ENCODE data around the gene KCNF1.

Gene KCNF1
- total RNA-seq = 0 to 0.12 (median 0) reads per million in 4 donors

- no peak for DNase-seq
Measured at GRCh38 chr2:10911291-10912075, at the start of gene KCNF1. TSS of gene KCNF1 (plus strand) at chr2:10911934. CDS start at chr2:10912427, 493 bp downstream.

- DNase-seq = no peak
Measured at GRCh38 chr2:10862330-10862729, 49.4 kb upstream of the KCNF1 start.

- DNase-seq = no peak
Measured at GRCh38 chr2:10863047-10863446, 48.7 kb upstream of the KCNF1 start.

- peak in 1 of 5 donors; percentile 6 for DNase-seq
Measured at GRCh38 chr2:10863837-10864236, 47.9 kb upstream of the KCNF1 start.

GRCh38 chr2:10864251-10864650 is 47.5 kb upstream of the KCNF1 start:
- DNase-seq = no peak

- peak in 2 of 5 donors; percentile 7 to 36 for DNase-seq
Measured at GRCh38 chr2:10864861-10865636, 46.7 kb upstream of the KCNF1 start.

- DNase-seq = no peak
Measured at GRCh38 chr2:10865841-10866240, 45.9 kb upstream of the KCNF1 start.

- no peak for DNase-seq
Measured at GRCh38 chr2:10867692-10868420, 43.9 kb upstream of the KCNF1 start.

- no peak for DNase-seq
Measured at GRCh38 chr2:10868465-10869314, 43.0 kb upstream of the KCNF1 start.

- DNase-seq = no peak
Measured at GRCh38 chr2:10871978-10872377, 39.8 kb upstream of the KCNF1 start.

GRCh38 chr2:10873171-10873570 is 38.6 kb upstream of the KCNF1 start:
- no peak for DNase-seq

- DNase-seq = no peak
Measured at GRCh38 chr2:10873790-10874437, 37.8 kb upstream of the KCNF1 start.

- no peak for DNase-seq
Measured at GRCh38 chr2:10875126-10875525, 36.6 kb upstream of the KCNF1 start.

- DNase-seq = no peak
Measured at GRCh38 chr2:10876394-10876793, 35.3 kb upstream of the KCNF1 start.

- no peak for DNase-seq
Measured at GRCh38 chr2:10876963-10877362, 34.8 kb upstream of the KCNF1 start.

GRCh38 chr2:10877651-10878111 is 34.1 kb upstream of the KCNF1 start:
- DNase-seq = no peak

GRCh38 chr2:10878268-10878915 is 33.3 kb upstream of the KCNF1 start:
- no peak for DNase-seq

- no peak for DNase-seq
Measured at GRCh38 chr2:10879159-10879558, 32.6 kb upstream of the KCNF1 start.

GRCh38 chr2:10879624-10880585 is 31.8 kb upstream of the KCNF1 start:
- DNase-seq = no peak
